Loucy (cell line): ENCODE data around the gene TRAP1.

Experiments
- H2AFZ ChIP-seq: fragments of 200-600 bp; sonication (generic); 2 replicates; pipeline ENCODE4 v1.6.0; 2016; ENCODE audit warnings: antibody characterized with exemption, mild to moderate bottlenecking, low read length, moderate library complexity
- H3F3A ChIP-seq: fragments of 200-600 bp; 2 replicates; pipeline ENCODE4 v1.6.0; 2016; ENCODE audit warnings: antibody characterized with exemption, low read depth, mild to moderate bottlenecking
- H3K27me3 ChIP-seq: fragments of 200-600 bp; sonication (generic); 2 replicates; pipeline ENCODE4 v1.6.1; 2014; ENCODE audit warnings: low read length, mild to moderate bottlenecking; ENCODE audit not compliant: insufficient read depth, poor library complexity, severe bottlenecking
- H3K36me3 ChIP-seq: fragments of 200-600 bp; sonication (generic); 2 replicates; pipeline ENCODE4 v1.6.1; 2016; ENCODE audit warnings: low read length; ENCODE audit not compliant: insufficient read depth
- H3K4me1 ChIP-seq: fragments of 200-600 bp; sonication (generic); 2 replicates; pipeline ENCODE4 v1.5.1; 2014; ENCODE audit warnings: low read length, mild to moderate bottlenecking; ENCODE audit not compliant: insufficient read depth, poor library complexity, severe bottlenecking
- H3K4me2 ChIP-seq: fragments of 200-600 bp; sonication (generic); 2 replicates; pipeline ENCODE4 v1.6.0; 2014; ENCODE audit warnings: antibody characterized with exemption, low read length, low read depth, mild to moderate bottlenecking; ENCODE audit not compliant: poor library complexity, severe bottlenecking
- H3K4me3 ChIP-seq: fragments of 200-600 bp; sonication (generic); 2 replicates; pipeline ENCODE4 v1.5.1; 2014; ENCODE audit warnings: low read length, mild to moderate bottlenecking, mixed read lengths; ENCODE audit not compliant: poor library complexity, severe bottlenecking
- H3K79me2 ChIP-seq: fragments of 200-600 bp; sonication (generic); 2 replicates; pipeline ENCODE4 v1.6.1; 2014; ENCODE audit warnings: low read length; ENCODE audit not compliant: insufficient read depth
- H3K9ac ChIP-seq: fragments of 200-600 bp; sonication (generic); 2 replicates; pipeline ENCODE4 v1.6.0; 2014; ENCODE audit warnings: mild to moderate bottlenecking, low read depth, low read length, moderate library complexity; ENCODE audit not compliant: poor library complexity, severe bottlenecking
- H3K9me2 ChIP-seq: fragments of 200-600 bp; sonication (generic); replicated peaks from 2 replicates; pipeline ENCODE4 v1.6.1; 2016; ENCODE audit warnings: low read depth, low read length, mixed read lengths
- H3K9me3 ChIP-seq: fragments of 200-600 bp; sonication (generic); 2 replicates; pipeline ENCODE4 v1.6.1; 2014; ENCODE audit warnings: mild to moderate bottlenecking, antibody characterized with exemption, low read length, low read depth; ENCODE audit not compliant: insufficient read depth
- H4K20me1 ChIP-seq: fragments of 200-600 bp; sonication (generic); 2 replicates; pipeline ENCODE4 v1.6.0; 2014; ENCODE audit warnings: antibody characterized with exemption, low read length, mild to moderate bottlenecking; ENCODE audit not compliant: insufficient read depth, poor library complexity, severe bottlenecking
- EZH2phosphoT487 ChIP-seq: fragments of 200-600 bp; IDR thresholded peaks from 2 replicates; pipeline ENCODE4 v1.6.1; 2018; ENCODE audit warnings: antibody characterized with exemption, mild to moderate bottlenecking, moderate library complexity, borderline replicate concordance
- TF ChIP-seq, protein P1 (sequence below): fragments of 200-600 bp; sonication (generic); conservative IDR thresholded peaks from 2 replicates; pipeline ENCODE4 v1.5.1; 2014; ENCODE audit warnings: mild to moderate bottlenecking, antibody characterized with exemption, low read length

Gene TRAP1

GRCh38 chr16:3744018-3744417 lies 26.7 kb upstream of the TRAP1 start:
- H3K9me2 ChIP-seq, result no peaks in the 10 kb centered on the region
- H3K36me3 ChIP-seq, result peaks cover 64% of the 10 kb centered on the region; the same call in 1 of the 2 replicates
- no peak overlapping the region for H3K4me3 ChIP-seq
- no peaks in the 10 kb centered on the region for H3K4me1 ChIP-seq
- no peaks in the 10 kb centered on the region for H3F3A ChIP-seq
- no peak overlapping the region for H3K4me2 ChIP-seq
- no peak overlapping the region for H3K9ac ChIP-seq
- no peaks in the 10 kb centered on the region for H3K27me3 ChIP-seq
- H4K20me1 ChIP-seq, result no peaks in the 10 kb centered on the region
- no peak overlapping the region for H2AFZ ChIP-seq
- no peak for TF ChIP-seq EZH2phosphoT487
- TF ChIP-seq, protein P1, sequence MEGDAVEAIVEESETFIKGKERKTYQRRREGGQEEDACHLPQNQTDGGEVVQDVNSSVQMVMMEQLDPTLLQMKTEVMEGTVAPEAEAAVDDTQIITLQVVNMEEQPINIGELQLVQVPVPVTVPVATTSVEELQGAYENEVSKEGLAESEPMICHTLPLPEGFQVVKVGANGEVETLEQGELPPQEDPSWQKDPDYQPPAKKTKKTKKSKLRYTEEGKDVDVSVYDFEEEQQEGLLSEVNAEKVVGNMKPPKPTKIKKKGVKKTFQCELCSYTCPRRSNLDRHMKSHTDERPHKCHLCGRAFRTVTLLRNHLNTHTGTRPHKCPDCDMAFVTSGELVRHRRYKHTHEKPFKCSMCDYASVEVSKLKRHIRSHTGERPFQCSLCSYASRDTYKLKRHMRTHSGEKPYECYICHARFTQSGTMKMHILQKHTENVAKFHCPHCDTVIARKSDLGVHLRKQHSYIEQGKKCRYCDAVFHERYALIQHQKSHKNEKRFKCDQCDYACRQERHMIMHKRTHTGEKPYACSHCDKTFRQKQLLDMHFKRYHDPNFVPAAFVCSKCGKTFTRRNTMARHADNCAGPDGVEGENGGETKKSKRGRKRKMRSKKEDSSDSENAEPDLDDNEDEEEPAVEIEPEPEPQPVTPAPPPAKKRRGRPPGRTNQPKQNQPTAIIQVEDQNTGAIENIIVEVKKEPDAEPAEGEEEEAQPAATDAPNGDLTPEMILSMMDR, result no peak
- no peaks in the 10 kb centered on the region for H3K79me2 ChIP-seq
- H3K9me3 ChIP-seq, result no peaks in the 10 kb centered on the region

- no peaks in the 10 kb centered on the region for H3K79me2 ChIP-seq
- H3K9me3 ChIP-seq, result no peaks in the 10 kb centered on the region
- no peak overlapping the region for H3K9ac ChIP-seq
- H3K36me3 ChIP-seq, result peaks cover 66% of the 10 kb centered on the region; the same call in 1 of the 2 replicates
- H3K4me1 ChIP-seq, result no peaks in the 10 kb centered on the region
- no peaks in the 10 kb centered on the region for H4K20me1 ChIP-seq
- H3K27me3 ChIP-seq, result no peaks in the 10 kb centered on the region
- H3F3A ChIP-seq, result no peaks in the 10 kb centered on the region
- H3K9me2 ChIP-seq, result no peaks in the 10 kb centered on the region
- TF ChIP-seq EZH2phosphoT487, result no peak
- TF ChIP-seq, protein P1, result no peak
- no peak overlapping the region for H3K4me2 ChIP-seq
- H2AFZ ChIP-seq, result no peak overlapping the region
- no peak overlapping the region for H3K4me3 ChIP-seq
Observed at GRCh38 chr16:3740934-3741333, 23.6 kb upstream of the TRAP1 start.

- Histone ChIP-seq H3K36me3 (peaks cover 62% of the 10 kb centered on the region; the same call in 1 of the 2 replicates), H4K20me1 (no peaks in the 10 kb centered on the region)
Observed at GRCh38 chr16:3740186-3740585, 22.9 kb upstream of the TRAP1 start.

More at GRCh38 chr16:3740186-3740585, 22.9 kb upstream of the TRAP1 start:
- H3K9ac ChIP-seq, result no peak overlapping the region
- H3K9me3 ChIP-seq, result no peaks in the 10 kb centered on the region
- no peak overlapping the region for H3K4me2 ChIP-seq
- H3K9me2 ChIP-seq, result no peaks in the 10 kb centered on the region
- H3K4me1 ChIP-seq, result no peaks in the 10 kb centered on the region
- no peak overlapping the region for H3K4me3 ChIP-seq
- no peak overlapping the region for H2AFZ ChIP-seq
- TF ChIP-seq, protein P1, result no peak
- TF ChIP-seq EZH2phosphoT487, result no peak
- H3K27me3 ChIP-seq, result no peaks in the 10 kb centered on the region
- H3K79me2 ChIP-seq, result no peaks in the 10 kb centered on the region
- H3F3A ChIP-seq, result no peaks in the 10 kb centered on the region
